Urothelium cell line (cell line): ENCODE results near the gene CPSF2.
A peak's percentile ranks its signal among the peaks of the same experiment; 100 is the strongest.

Source experiments
- DNase-seq: peaks from one replicate; pipeline ENCODE4 v3.0.0; 2011; ENCODE audit warnings: low spot score, mixed read lengths
- FAIRE-seq: peaks from 2 replicates; lab custom pipeline; 2011; peaks lifted over from hg19 to GRCh38; lab: Jason Lieb, UNC

CPSF2 gene

GRCh38 chr14:92121670-92122350 lies at the start of gene CPSF2, which contains the start of gene NDUFB1:
Gene CPSF2, plus strand, starts transcription at chr14:92121969. Its CDS starts 9,016 bp downstream, at chr14:92130985.
Gene NDUFB1, minus strand, starts transcription at chr14:92121706. Its CDS starts 4,069 bp downstream, at chr14:92117637.
- peak; percentile 85 for DNase-seq
- FAIRE-seq = no peak

GRCh38 chr14:92074555-92074954 lies 47.2 kb upstream of the CPSF2 start:
- DNase-seq (no peak), FAIRE-seq (no peak)

DNA sequence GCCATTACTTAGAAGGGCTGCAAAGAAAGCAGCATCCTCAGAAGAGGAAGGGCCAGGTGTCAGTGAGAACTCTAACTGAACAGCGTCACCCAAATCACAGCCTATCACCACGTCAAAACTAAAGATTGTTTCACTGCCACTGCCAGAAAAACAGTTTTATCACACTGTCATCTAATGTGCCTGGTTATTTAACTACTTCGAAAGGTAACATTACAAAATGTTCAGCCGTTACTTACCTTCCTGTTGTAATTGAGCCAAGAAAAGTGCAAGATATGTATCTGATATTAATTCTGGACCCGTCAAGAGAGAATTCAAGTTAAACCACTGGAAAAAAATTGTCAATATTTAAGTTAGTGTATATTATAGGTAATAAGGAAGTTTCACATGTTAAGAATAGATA lies 33.3 kb upstream of the CPSF2 start:
- FAIRE-seq (no peak), DNase-seq (no peak)

GRCh38 chr14:92093320-92093719 lies 28.4 kb upstream of the CPSF2 start:
- DNase-seq = no peak
- FAIRE-seq = no peak

GRCh38 chr14:92099802-92100201 lies 22.0 kb upstream of the CPSF2 start:
- FAIRE-seq (no peak), DNase-seq (no peak)

DNA sequence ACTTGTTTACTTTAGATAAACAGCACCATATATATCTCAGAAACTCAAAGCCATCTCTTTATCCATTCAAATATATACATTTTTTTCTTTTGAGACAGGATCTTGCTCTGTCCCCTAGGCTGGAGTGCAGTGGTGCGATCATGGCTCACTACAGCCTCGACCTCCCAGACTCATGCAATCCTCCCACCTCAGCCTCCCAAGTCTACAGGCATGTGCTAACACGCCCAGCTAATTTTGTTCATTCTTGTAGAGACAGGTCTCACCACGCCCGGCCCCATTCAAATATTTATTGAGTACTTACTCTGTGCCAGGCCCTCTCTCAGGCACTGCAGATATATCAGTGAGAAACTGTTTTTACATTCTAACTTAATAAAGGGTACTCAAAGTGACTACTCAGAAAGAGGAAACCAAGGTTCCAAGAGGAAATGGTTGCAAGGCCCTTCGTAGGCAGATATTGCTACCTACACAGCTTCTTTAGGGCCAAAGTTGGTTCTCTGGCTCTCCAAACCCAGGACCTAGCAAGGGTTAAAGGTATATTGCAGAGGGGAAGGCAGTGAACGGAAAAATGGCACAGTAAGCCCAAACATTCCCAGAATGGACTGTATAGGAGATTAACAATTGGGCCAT lies 18.3 kb upstream of the CPSF2 start:
- FAIRE-seq = no peak
- DNase-seq = no peak

DNA sequence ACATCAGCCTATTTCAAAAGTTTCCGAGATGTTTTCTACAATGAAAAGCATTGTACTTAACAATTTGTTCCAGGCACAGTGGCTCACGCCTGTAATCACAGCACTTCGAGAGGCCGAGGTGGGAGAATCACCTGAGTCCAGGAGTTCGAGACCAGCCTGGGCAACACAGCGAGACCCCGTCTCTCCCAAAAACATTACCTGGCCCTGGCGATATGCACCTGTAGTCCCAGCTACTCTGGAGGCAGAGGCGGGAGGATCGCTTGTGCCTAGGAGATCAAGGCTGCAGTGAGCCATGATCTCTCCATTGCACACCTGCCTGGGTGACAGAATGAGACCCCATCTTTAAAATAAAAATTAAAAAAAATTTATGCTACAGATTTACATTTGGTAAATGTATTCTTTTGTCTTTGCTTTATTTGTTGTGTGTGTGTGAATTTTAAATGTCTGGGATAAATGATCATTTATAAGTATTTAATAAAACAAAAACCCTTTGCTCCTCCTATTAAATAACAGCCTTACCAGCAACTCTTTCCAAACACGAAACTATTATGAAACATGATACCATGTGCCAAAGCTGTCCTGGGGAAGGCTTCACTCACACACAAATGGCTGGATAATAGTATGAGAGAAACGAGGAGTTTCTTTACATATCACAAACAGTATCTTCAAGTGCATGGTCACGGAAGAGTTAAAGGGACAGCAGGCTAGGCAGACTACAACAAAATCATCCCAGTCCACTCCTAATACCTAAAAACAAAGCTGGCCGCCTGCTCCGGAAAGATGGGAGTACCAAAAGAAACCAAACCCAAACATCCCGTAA lies 16.5 kb upstream of the CPSF2 start:
- peak; percentile 4 for DNase-seq

DNA sequence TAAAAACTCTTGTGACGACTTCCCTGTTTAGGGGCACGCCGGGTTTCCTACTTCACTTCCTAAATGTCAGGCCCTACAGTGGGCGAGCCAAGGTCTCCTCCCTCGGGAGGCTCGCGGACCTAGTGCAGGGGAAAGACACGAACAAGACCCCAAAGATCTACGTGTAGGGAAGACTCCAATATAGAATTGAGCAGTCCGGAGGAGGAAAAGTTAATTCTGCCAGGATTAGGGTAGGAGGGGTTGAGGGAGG lies 16.0 kb upstream of the CPSF2 start:
- DNase-seq (no peak), FAIRE-seq (no peak)

More for the DNA sequence above, 16.5 kb upstream of the CPSF2 start:
- no peak for FAIRE-seq

- no peak for FAIRE-seq
- peak; percentile 96 for DNase-seq
Measured at GRCh38 chr14:92106143-92106926, 15.4 kb upstream of the CPSF2 start, which contains the start of gene ATXN3. Gene ATXN3, minus strand, starts transcription at chr14:92106582. Its CDS starts 30 bp downstream, at chr14:92106552.

GRCh38 chr14:92108345-92109254 lies 13.2 kb upstream of the CPSF2 start:
- FAIRE-seq = no peak
- DNase-seq = no peak

DNA sequence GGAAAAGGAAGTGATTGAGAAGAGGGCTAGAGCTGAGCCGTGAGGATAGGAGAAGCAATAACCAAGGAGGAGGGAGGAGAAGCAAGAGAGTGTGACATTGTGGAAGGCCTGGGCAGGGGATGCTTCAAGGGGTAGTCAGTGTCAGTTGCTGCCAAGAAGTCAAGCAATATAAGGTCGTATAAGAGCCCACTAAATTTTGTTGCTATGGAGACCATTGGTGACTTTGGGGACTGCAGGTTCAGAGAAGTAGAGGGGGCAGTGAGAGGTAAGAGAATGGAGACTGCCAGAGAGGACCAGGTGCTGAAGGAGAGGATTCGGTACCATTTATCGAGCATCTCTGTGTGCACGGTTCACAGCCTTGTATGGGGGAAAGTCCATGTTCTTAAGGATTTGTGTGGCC lies 12.3 kb upstream of the CPSF2 start:
- FAIRE-seq (no peak), DNase-seq (no peak)

DNA sequence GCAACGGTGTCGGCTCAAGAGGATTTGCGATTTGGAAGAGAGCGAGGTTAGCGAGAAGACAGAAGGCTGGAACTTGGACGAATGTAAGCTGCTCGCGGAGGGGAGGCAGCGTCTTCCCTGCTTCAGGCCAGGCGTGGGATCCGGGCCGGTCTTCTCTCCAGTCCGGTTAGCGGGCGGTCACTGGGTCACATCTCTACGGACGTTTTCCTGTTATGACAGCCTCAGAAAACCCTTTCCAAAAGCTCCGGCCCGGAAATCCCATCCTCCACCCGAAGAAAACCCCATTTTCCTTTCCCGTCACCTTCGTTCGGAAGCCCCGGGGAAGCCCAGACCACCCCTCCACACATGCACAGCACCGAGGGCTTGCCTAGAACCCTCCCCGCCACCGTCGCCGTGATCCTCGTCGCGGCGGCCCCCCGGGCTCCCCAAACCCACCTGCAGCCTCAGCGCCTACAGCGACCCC lies 531 bp upstream of the CPSF2 start:
- DNase-seq = no peak
- no peak for FAIRE-seq

DNA sequence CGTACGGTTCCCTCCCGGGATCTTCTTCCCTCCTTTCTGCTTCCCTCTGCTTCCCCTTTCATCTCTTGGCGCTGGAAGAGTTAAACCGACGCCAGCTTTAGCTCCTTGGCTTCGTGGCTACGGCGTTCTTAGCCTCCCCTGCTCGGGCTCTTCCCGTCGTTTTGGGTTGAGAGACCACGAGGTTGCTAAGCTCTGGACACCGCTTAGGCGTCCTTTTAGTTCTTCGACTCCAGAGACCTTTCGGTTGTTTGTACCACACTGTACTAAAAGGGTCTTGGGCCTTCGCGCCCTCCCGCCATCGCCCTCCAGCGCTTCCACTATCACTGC lies 545 bp downstream of the CPSF2 start:
- FAIRE-seq (no peak), DNase-seq (no peak)

DNA sequence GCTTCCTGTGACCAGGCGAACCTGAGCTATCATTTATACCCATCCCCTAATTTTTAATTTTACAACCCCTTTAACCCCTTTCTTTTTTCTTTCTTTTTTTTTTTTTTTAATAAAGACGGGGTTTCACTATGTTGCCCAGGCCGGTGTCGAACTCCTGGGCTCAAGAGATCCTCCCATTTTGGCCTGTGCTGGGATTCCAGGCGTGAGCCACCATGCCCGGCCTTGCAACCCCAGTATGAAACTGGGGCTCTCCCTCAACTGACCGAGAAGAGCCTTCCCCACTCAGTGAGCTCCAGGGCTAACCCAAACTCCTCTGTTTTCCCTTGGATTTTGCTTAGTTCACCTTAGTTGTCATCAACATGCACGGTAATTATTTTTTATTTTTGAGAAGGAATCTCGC lies 992 bp downstream of the CPSF2 start:
- DNase-seq (no peak), FAIRE-seq (no peak)

DNA sequence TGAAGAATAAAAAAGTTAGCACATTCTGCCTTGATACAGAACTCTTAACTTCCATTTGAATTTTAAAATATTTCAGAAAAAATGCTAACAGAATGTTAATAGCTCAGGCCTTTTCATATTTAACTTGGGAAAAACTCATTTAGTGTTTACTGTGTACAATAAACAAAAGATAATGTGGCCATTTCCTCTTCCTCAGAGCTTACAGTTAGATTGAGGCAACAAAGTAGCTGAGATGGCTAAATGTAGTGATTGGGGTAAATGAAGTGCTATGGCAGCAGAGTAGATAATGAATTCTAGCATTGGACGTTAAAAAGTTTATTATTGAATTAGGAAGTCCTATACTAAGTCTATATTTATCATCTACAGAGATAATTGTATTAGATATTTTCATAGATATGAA lies 12.7 kb downstream of the CPSF2 start:
- DNase-seq (no peak), FAIRE-seq (no peak)

DNA sequence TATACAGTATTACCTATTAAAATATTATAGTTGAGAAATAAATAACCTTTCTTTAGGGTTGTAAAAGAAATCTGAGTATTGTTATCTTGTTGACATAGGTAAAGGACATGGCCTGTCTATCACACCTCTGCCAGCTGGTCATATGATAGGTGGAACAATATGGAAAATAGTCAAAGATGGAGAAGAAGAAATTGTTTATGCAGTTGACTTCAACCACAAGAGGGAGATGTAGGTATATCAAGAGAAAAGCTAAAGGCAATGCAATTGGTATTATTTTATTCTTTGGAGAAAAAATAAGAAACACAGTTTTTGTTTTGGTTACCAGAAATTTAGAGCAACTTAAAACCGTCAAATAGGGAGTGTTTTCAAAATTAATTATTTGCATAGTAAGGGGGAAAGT lies 13.5 kb downstream of the CPSF2 start:
- no peak for FAIRE-seq
- no peak for DNase-seq

GRCh38 chr14:92143309-92143708 lies 21.5 kb downstream of the CPSF2 start:
- FAIRE-seq (no peak), DNase-seq (no peak)

DNA sequence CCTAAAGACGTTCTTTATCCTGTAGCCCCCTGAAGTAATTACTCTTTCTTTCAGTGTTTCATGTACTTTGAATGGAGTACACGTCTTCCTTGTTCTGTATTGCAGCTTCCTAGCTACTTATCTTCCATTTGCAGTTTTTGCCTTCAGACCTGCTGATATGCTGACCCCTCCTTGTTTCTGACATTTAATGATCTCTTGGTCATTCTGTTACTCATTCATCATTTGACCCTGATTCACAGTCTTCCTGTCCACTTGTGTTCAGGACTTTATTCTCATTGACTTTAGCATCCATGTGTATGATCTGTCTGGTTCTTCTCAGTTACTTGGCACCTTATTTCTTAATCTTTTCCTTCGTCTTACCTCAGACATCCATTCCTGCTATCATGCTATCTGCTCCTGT lies 22.2 kb downstream of the CPSF2 start:
- FAIRE-seq (no peak), DNase-seq (no peak)

- DNase-seq = no peak
- FAIRE-seq = no peak
Measured at GRCh38 chr14:92144708-92145107, 22.9 kb downstream of the CPSF2 start.

GRCh38 chr14:92153581-92153980 lies 31.8 kb downstream of the CPSF2 start:
- FAIRE-seq (no peak), DNase-seq (no peak)
